Endodermal cell (in vitro differentiated cells): Measurements from ENCODE around the gene RAB29. TPM values are rescaled to one million over a fixed set of nuclear protein-coding genes. Genes with fewer than 3 reads are reported as not detected.
"Not testable (repeated sequence)": the region's sequence is repeated elsewhere in the genome, so short reads cannot be mapped to it uniquely, and the experiment has no call there.

ENCODE experiments used
- DNase-seq: peaks from one replicate; pipeline ENCODE4 v3.0.0-alpha.2; 2017
- H3K27ac ChIP-seq: 2 replicates; pipeline ENCODE4 v1.5.1; 2013; ENCODE audit warnings: mild to moderate bottlenecking, low read depth, low read length, moderate library complexity
- H3K27me3 ChIP-seq: 2 replicates; pipeline ENCODE4 v1.6.1; 2013; ENCODE audit warnings: mild to moderate bottlenecking, low read length, moderate library complexity; ENCODE audit not compliant: insufficient read depth, control insufficient read depth, poor library complexity, severe bottlenecking
- H3K36me3 ChIP-seq: 2 replicates; pipeline ENCODE4 v1.7.0; 2013; ENCODE audit warnings: mild to moderate bottlenecking, low read length, moderate library complexity; ENCODE audit not compliant: control insufficient read depth, insufficient read depth
- H3K4me1 ChIP-seq: one replicate; pipeline ENCODE4 v1.7.0; 2013; ENCODE audit warnings: low read length; ENCODE audit not compliant: control insufficient read depth, insufficient read depth
- H3K4me3 ChIP-seq: 2 replicates; pipeline ENCODE4 v1.5.1; 2013; ENCODE audit warnings: mild to moderate bottlenecking, low read length, moderate library complexity
- H3K9ac ChIP-seq: 2 replicates; pipeline ENCODE4 v1.6.1; 2013; ENCODE audit warnings: mild to moderate bottlenecking, low read length, moderate library complexity; ENCODE audit not compliant: poor library complexity, severe bottlenecking; ENCODE audit errors: extremely low read depth
- H3K9me3 ChIP-seq: 2 replicates; pipeline ENCODE4 v1.6.1; 2013; ENCODE audit warnings: mild to moderate bottlenecking, low read length, moderate library complexity; ENCODE audit not compliant: control insufficient read depth
- H3K27ac Mint-ChIP-seq: 2 replicates; pipeline ENCODE4 v1.8.0; 2020; ENCODE audit warnings: mixed read lengths
- H3K27me3 Mint-ChIP-seq: 2 replicates; pipeline ENCODE4 v1.8.0; 2021; ENCODE audit warnings: mild to moderate bottlenecking, mixed read lengths; ENCODE audit not compliant: insufficient read depth
- H3K36me3 Mint-ChIP-seq: 2 replicates; pipeline ENCODE4 v1.8.0; 2020; ENCODE audit warnings: low read depth, mixed read lengths
- H3K4me1 Mint-ChIP-seq: 2 replicates; pipeline ENCODE4 v1.8.0; 2020; ENCODE audit warnings: mixed read lengths
- H3K4me3 Mint-ChIP-seq: 2 replicates; pipeline ENCODE4 v1.8.0; 2020; ENCODE audit warnings: mild to moderate bottlenecking, moderate library complexity, mixed read lengths
- H3K9me3 Mint-ChIP-seq: 2 replicates; pipeline ENCODE4 v1.8.0; 2020; ENCODE audit warnings: mild to moderate bottlenecking, mixed read lengths
- WGBS, 2 experiments: methylation state at CpG; one replicate each; pipeline versions ENCODE4 v1.1.5 to v1.1.7; 2013; ENCODE audit warnings: missing lambda C conversion rate in 2 of 2, mixed read lengths in 1 of 2; ENCODE audit not compliant: insufficient coverage in 1 of 2, insufficient read length in 1 of 2; 5-methylcytosine and 5-hydroxymethylcytosine counted together
- total RNA-seq, 2 donors: library from RNA; stranded (reverse); fragmentation: NEBNext Ultra II Directional in 1 of 2; extraction: Animal tissue kit (Norgen Biotek cat#: 25700) in 1 of 2; gene quantifications; 2 replicates in 1 of 2; 3 replicates in 1 of 2; pipeline ENCODE4 v1.2.1, GENCODE V29; 2021
- TF ChIP-seq, protein P1 (sequence below): fragments of 200-600 bp; sonication (generic); conservative IDR thresholded peaks from 2 replicates; pipeline ENCODE4 v1.5.0; 2021; ENCODE audit warnings: antibody characterized with exemption, mild to moderate bottlenecking

Gene RAB29
- total RNA-seq, 2 donors from 2014 or later, result 5.7 to 7.2 TPM

DNA sequence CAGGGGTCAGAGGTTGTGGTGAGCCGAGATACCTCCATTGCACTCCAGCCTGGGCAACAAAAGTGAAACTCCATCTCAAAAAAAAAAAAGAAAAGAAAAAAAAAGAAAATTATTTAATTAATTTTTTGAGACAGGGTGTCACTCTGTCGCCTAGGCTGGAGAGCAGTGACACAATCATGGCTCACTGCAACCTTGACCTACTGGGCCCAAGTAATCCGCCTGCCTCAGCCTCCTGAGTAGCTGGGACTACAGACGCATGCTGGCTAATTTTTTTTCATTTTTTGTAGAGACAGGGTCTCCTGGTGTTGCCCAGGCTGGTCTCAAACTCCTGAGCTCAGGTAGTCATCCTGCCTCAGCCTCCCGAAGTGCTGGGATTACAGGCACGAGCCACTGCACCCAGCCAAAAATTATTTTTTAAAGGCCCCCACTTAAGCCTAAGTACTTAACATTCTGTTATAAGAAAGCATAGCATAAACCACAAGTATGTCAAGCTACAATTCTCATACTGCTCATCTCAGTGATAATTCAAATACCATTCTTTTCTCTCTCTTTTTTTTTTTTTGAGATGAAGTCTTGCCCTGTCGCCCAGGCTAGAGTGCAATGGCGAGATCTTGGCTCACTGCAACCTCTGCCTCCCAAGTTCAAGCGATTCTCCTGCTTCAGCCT, 45.2 kb downstream of the RAB29 start:
- H3K27me3 Mint-ChIP-seq, result no peaks in the 10 kb centered on the region
- no peak for DNase-seq
- no peaks in the 10 kb centered on the region for H3K4me1 ChIP-seq
- TF ChIP-seq, protein P1, sequence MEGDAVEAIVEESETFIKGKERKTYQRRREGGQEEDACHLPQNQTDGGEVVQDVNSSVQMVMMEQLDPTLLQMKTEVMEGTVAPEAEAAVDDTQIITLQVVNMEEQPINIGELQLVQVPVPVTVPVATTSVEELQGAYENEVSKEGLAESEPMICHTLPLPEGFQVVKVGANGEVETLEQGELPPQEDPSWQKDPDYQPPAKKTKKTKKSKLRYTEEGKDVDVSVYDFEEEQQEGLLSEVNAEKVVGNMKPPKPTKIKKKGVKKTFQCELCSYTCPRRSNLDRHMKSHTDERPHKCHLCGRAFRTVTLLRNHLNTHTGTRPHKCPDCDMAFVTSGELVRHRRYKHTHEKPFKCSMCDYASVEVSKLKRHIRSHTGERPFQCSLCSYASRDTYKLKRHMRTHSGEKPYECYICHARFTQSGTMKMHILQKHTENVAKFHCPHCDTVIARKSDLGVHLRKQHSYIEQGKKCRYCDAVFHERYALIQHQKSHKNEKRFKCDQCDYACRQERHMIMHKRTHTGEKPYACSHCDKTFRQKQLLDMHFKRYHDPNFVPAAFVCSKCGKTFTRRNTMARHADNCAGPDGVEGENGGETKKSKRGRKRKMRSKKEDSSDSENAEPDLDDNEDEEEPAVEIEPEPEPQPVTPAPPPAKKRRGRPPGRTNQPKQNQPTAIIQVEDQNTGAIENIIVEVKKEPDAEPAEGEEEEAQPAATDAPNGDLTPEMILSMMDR, result no peak
- H3K27me3 ChIP-seq, result no peaks in the 10 kb centered on the region
- H3K4me3 Mint-ChIP-seq, result no peak overlapping the region
- H3K27ac ChIP-seq, result no peak overlapping the region
- no peak overlapping the region for H3K4me3 ChIP-seq
- peaks cover 74% of the 10 kb centered on the region for H3K36me3 ChIP-seq
- 88 to 98% methylated on average over 5 to 9 of the region's 9 CpGs for WGBS, 2 experiments
- H3K36me3 Mint-ChIP-seq, result peaks cover 59% of the 10 kb centered on the region
- no peak overlapping the region for H3K9ac ChIP-seq
- H3K4me1 Mint-ChIP-seq, result peaks cover 2% of the 10 kb centered on the region
- H3K27ac Mint-ChIP-seq, result peak overlapping the region; percentile 17
- no peaks in the 10 kb centered on the region for H3K9me3 ChIP-seq
- H3K9me3 Mint-ChIP-seq, result no peaks in the 10 kb centered on the region

DNA sequence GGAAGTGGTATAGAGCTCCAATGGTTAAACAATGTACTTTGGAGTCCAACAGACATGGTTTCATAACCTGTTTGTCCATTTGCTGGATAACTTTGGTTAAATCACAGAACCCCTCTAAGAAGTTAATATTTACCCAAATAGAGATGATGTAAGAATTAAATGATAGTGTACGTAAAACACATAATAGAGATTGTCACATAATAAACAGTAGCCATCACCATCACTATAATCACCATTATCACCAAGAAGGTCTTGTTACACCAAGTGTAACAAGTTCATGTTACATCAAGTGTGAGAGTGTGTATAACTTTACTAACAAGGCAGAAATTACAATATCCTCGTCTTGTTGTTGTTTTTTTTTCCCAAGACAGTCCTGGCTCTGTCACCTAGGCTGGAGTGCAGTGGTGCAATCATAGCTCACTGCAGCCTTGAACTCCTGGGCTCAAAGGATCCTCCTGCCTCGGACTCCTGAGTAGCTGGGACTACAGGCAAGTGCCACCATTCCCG, 48.6 kb downstream of the RAB29 start:
- Histone ChIP-seq H3K27ac (no peak overlapping the region), H3K9me3 (no peaks in the 10 kb centered on the region), H3K9ac (no peak overlapping the region), H3K36me3 (peaks cover 82% of the 10 kb centered on the region), H3K4me3 (no peak overlapping the region), H3K27me3 (no peaks in the 10 kb centered on the region), H3K4me1 (no peaks in the 10 kb centered on the region)
- Mint-ChIP-seq H3K36me3 (peaks cover 73% of the 10 kb centered on the region), H3K27ac (no peak overlapping the region), H3K9me3 (no peaks in the 10 kb centered on the region), H3K27me3 (no peaks in the 10 kb centered on the region), H3K4me3 (no peak overlapping the region), H3K4me1 (no peaks in the 10 kb centered on the region)
- 94 to 100% methylated on average over 2 to 3 of the region's 4 CpGs for WGBS, 2 experiments
- no peak for DNase-seq
- TF ChIP-seq, protein P1, result no peak

DNA sequence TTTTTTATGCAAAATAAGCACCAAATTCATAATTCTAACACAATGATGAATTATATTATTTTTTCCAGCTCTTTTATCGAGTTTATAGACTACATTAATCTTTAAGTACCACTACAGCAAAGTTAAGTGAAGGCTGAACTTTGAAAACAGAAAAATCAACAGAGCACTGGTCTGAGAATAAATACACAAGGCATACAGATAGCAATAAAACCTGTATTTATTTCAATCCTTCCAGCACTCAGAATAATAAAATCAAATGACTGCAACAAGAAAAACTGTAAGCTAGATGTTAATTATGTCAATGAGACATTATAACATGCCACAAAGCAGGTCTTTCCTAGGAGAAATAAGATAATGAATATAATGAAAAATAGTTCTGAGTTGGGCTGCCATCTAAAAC, 49.8 kb downstream of the RAB29 start:
- H3K4me3 ChIP-seq, result no peak overlapping the region
- Mint-ChIP-seq H3K27me3 (no peaks in the 10 kb centered on the region), H3K36me3 (peaks cover 76% of the 10 kb centered on the region), H3K4me3 (no peak overlapping the region), H3K27ac (no peak overlapping the region), H3K4me1 (no peaks in the 10 kb centered on the region), H3K9me3 (no peaks in the 10 kb centered on the region)
- no peak overlapping the region for H3K9ac ChIP-seq
- H3K36me3 ChIP-seq, result peaks cover 84% of the 10 kb centered on the region
- no peaks in the 10 kb centered on the region for H3K9me3 ChIP-seq
- H3K4me1 ChIP-seq, result no peaks in the 10 kb centered on the region
- no peaks in the 10 kb centered on the region for H3K27me3 ChIP-seq
- TF ChIP-seq, protein P1, result no peak
- no peak for DNase-seq
- 96 to 100% methylated on average over 1 of the region's 1 CpG for WGBS, 2 experiments
- H3K27ac ChIP-seq, result no peak overlapping the region

DNA sequence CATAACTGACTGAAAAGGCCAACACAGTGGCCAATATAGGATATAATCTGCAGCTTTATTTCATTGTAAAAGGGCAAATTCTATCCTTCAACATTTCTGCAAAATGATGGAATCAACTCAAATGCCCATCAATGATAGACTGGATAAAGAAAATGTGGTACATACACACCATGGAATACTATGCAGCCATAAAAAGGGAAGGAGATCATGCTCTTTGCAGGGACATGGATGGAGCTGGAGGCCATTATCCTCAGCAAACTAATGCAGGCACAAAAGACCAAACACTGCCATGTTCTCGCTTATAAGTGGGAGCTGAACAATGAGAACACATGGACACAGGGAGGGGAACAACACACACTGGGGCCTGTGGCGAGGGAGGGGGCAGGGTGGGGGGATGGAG, 54.5 kb downstream of the RAB29 start:
- not testable (repeated sequence) for DNase-seq, H3K9me3 Mint-ChIP-seq, H3K27ac ChIP-seq, H3K4me3 Mint-ChIP-seq, H3K4me3 ChIP-seq, H3K4me1 ChIP-seq, H3K27me3 Mint-ChIP-seq, H3K9ac ChIP-seq, H3K9me3 ChIP-seq, H3K27me3 ChIP-seq, H3K27ac Mint-ChIP-seq
- Mint-ChIP-seq H3K36me3 (peaks cover 83% of the 10 kb centered on the region), H3K4me1 (peaks cover 17% of the 10 kb centered on the region)
- WGBS, 2 experiments, result 91 to 92% methylated on average over 2 of the region's 2 CpGs
- peaks cover 92% of the 10 kb centered on the region for H3K36me3 ChIP-seq
